ENCODE measurements around the gene RPRD1A.

GRCh38 chr18:36112302-36112701 is 44.9 kb upstream of the RPRD1A start:
- TF ChIP-seq CTCF (conservative IDR thresholded peaks at IDR 0.05; ENCODE audit: low read depth, low read length): no peak
- TF ChIP-seq RFX5 (IDR thresholded peaks at IDR 0.05; ENCODE audit: low read depth, low read length): no peak
- TF ChIP-seq CEBPB (IDR thresholded peaks at IDR 0.05; ENCODE audit: low read depth, low read length): no peak
- TF ChIP-seq RAD21 (IDR thresholded peaks at IDR 0.05; ENCODE audit: low read length): no peak
- no peak for TF ChIP-seq POLR2A (IDR thresholded peaks at IDR 0.05; ENCODE audit: low read depth, low read length)
- TF ChIP-seq SMC3 (IDR thresholded peaks at IDR 0.05; ENCODE audit: low read depth, low read length): no peak
- no peak for TF ChIP-seq MAFK (IDR thresholded peaks at IDR 0.05; ENCODE audit: low read depth, low read length)
- TF ChIP-seq MXI1 (IDR thresholded peaks at IDR 0.05; ENCODE audit: borderline replicate concordance, low read depth, low read length): no peak
- no peak for TF ChIP-seq FOS (IDR thresholded peaks at IDR 0.05; ENCODE audit: low read depth, low read length)
- TF ChIP-seq MAZ (IDR thresholded peaks at IDR 0.05; ENCODE audit: borderline replicate concordance, low read depth, low read length): no peak
- no peak for TF ChIP-seq NFE2L2 (IDR thresholded peaks at IDR 0.05; ENCODE audit: low read depth, low read length)
- no peak for TF ChIP-seq ELK1 (IDR thresholded peaks at IDR 0.05; ENCODE audit: borderline replicate concordance, low read depth, low read length)
- TF ChIP-seq BHLHE40 (IDR thresholded peaks at IDR 0.05; ENCODE audit: low read depth, low read length): no peak
- TF ChIP-seq RCOR1 (IDR thresholded peaks at IDR 0.05; ENCODE audit: insufficient replicate concordance, low read length): no peak

Measured in IMR-90 (cell line).